GM12878 (cell line): ENCODE data around the gene SPI1. TPM values are rescaled to one million over a fixed set of nuclear protein-coding genes. Genes with fewer than 3 reads are reported as not detected.

Experiments
- ATAC-seq: fragments of 200-7000 bp; cut with Tn5 transposase; 3 replicates; pipeline ENCODE4 v1.9.1; 2020; ENCODE audit warnings: mild to moderate bottlenecking, moderate library complexity
- BruUV-seq: library from RNA; stranded (reverse); fragments of 400-500 nt; replicated peaks from 2 replicates; lab custom pipeline; 2021; lab: Mats Ljungman, UMichigan
- CTCF ChIA-PET: fragments of 300-600 bp; sonication (Branson Sonifier 250); formaldehyde crosslinking; extraction: SDS; loops from one replicate; lab custom pipeline; 2021; ENCODE audit warnings: inconsistent platforms; lab: Yijun Ruan, JAX
- POLR2A ChIA-PET: fragments of 350-600 bp; formaldehyde crosslinking; extraction: SDS; loops from one replicate; lab custom pipeline; 2021; ENCODE audit warnings: inconsistent platforms; lab: Charles Lee
- RAD21 ChIA-PET: fragments of 300-600 bp; sonication (Branson Sonifier 250); formaldehyde crosslinking; loops from one replicate; lab custom pipeline; 2023; ENCODE audit warnings: antibody characterized with exemption; ENCODE audit not compliant: unreplicated experiment; lab: Charles Lee
- SMC1A ChIA-PET: fragments of 300-600 bp; sonication (Branson Sonifier 250); formaldehyde crosslinking; loops from one replicate; lab custom pipeline; 2023; ENCODE audit not compliant: unreplicated experiment, uncharacterized antibody; lab: Charles Lee
- DNase-seq: peaks from one replicate; pipeline ENCODE4 v3.0.0-alpha.2; 2011; ENCODE audit warnings: low read depth, low spot score
- FAIRE-seq: peaks from 3 replicates; lab custom pipeline; 2011; peaks lifted over from hg19 to GRCh38; lab: Jason Lieb, UNC
- H2AFZ ChIP-seq: 2 replicates; pipeline ENCODE4 v1.6.0; 2011; ENCODE audit warnings: low read depth, low read length, control low read depth; ENCODE audit not compliant: control insufficient read depth
- H3K27ac ChIP-seq: 2 replicates; pipeline ENCODE4 v1.5.1; 2011; ENCODE audit warnings: control low read depth; ENCODE audit not compliant: control insufficient read depth, insufficient read depth
- H3K27me3 ChIP-seq, 2 experiments: replicated peaks in 1 of 2; 2 replicates each; pipeline versions ENCODE4 v1.6.0 to v1.6.1; 2011; ENCODE audit warnings: low read length in 1 of 2; ENCODE audit not compliant: control insufficient read depth in 2 of 2, insufficient read depth in 2 of 2
- H3K36me3 ChIP-seq, 2 experiments: 2 replicates each; pipeline ENCODE4 v1.5.1; 2011; ENCODE audit warnings: low read length in 1 of 2; ENCODE audit not compliant: control insufficient read depth in 2 of 2, insufficient read depth in 2 of 2
- H3K4me1 ChIP-seq: 2 replicates; pipeline ENCODE4 v1.6.1; 2011; ENCODE audit warnings: mild to moderate bottlenecking, low read length, moderate library complexity, mixed read lengths; ENCODE audit not compliant: control insufficient read depth, insufficient read depth
- H3K4me2 ChIP-seq: 2 replicates; pipeline ENCODE4 v1.6.0; 2011; ENCODE audit warnings: control low read depth; ENCODE audit not compliant: control insufficient read depth, insufficient read depth
- H3K4me3 ChIP-seq: fragments of 200-600 bp; sonication (generic); 2 replicates; pipeline ENCODE4 v1.5.1; 2016
- H3K79me2 ChIP-seq: 2 replicates; pipeline ENCODE4 v1.6.0; 2011; ENCODE audit warnings: low read length; ENCODE audit not compliant: control insufficient read depth, insufficient read depth
- H3K9ac ChIP-seq: 2 replicates; pipeline ENCODE4 v1.8.0; 2011; ENCODE audit warnings: low read length, control low read depth, mixed read lengths; ENCODE audit not compliant: control insufficient read depth, insufficient read depth
- H3K9me3 ChIP-seq: replicated peaks from 3 replicates; pipeline ENCODE4 v1.5.1; 2011; ENCODE audit warnings: mild to moderate bottlenecking, low read length; ENCODE audit not compliant: control insufficient read depth, insufficient read depth
- H4K20me1 ChIP-seq: 2 replicates; pipeline ENCODE4 v1.6.0; 2011; ENCODE audit not compliant: control insufficient read depth, insufficient read depth
- ATF2 ChIP-seq: IDR thresholded peaks from 2 replicates; pipeline ENCODE4 v1.6.1; 2012; ENCODE audit warnings: low read length, inconsistent platforms
- BCL3 ChIP-seq: IDR thresholded peaks from 2 replicates; pipeline ENCODE4 v1.6.1; 2011; ENCODE audit warnings: borderline replicate concordance, low read depth, mild to moderate bottlenecking, moderate library complexity, low read length; ENCODE audit not compliant: insufficient read depth, poor library complexity, severe bottlenecking
- BMI1 ChIP-seq: fragments of 450-650 bp; IDR thresholded peaks from 2 replicates; pipeline ENCODE4 v1.6.1; 2016; ENCODE audit warnings: mild to moderate bottlenecking, moderate library complexity, borderline replicate concordance
- POU2F2 ChIP-seq: IDR thresholded peaks from 3 replicates; pipeline ENCODE4 v1.6.1; 2011; ENCODE audit warnings: low read depth, mild to moderate bottlenecking, low read length, borderline replicate concordance
- TBL1XR1 ChIP-seq: IDR thresholded peaks from 2 replicates; pipeline ENCODE4 v1.6.1; 2012; ENCODE audit warnings: low read depth, low read length, improper control_type of control experiment
- ZBTB33 ChIP-seq: fragments of 450-650 bp; IDR thresholded peaks from 2 replicates; pipeline ENCODE4 v1.6.1; 2017; ENCODE audit warnings: mild to moderate bottlenecking
- ZNF217 ChIP-seq: fragments of 450-650 bp; IDR thresholded peaks from 2 replicates; pipeline ENCODE4 v1.6.1; 2017; ENCODE audit warnings: antibody characterized with exemption, mild to moderate bottlenecking
- WGBS: methylation state at CpG from one replicate; pipeline ENCODE4 v1.1.6; 2016; ENCODE audit warnings: low lambda C conversion rate; ENCODE audit not compliant: insufficient replicate concordance, insufficient coverage; ENCODE audit errors: missing lambda C conversion rate; 5-methylcytosine and 5-hydroxymethylcytosine counted together
- in situ Hi-C: fragments of 300-500 bp; cut with MboI; formaldehyde crosslinking; loops from 9 replicates; pipeline ENCODE4 v1.14.3; 2018; ENCODE audit warnings: mixed read lengths
- intact Hi-C: fragments of 100-400 bp; cut with micrococcal nuclease; formaldehyde crosslinking; loops from one replicate; pipeline ENCODE4 v1.14.2; 2022; ENCODE audit not compliant: unreplicated experiment
- polyA plus RNA-seq, 11 experiments: library from polyadenylated mRNA; depleted of rRNA in 4 of 11; unstranded in 6 of 11; stranded (reverse) in 5 of 11; fragments of >200 nt; fragmentation: Nextera tagmentation in 4 of 11; fragmentation: Illumina TruSeq in 1 of 11; extraction: Ambion mirVana in 4 of 11; extraction: Trizol in 1 of 11; gene quantifications; 1 replicate in 1 of 11; 2 replicates in 10 of 11; pipeline versions ENCODE4 v1.2.1 to v1.2.3, GENCODE V29; 2011 to 2016; ENCODE audit warnings: inconsistent platforms in 2 of 11, missing spikeins in 2 of 11, low read depth in 1 of 11
- total RNA-seq, 4 experiments: library from RNA; depleted of rRNA in 3 of 4; stranded (reverse); fragments of >200 nt in 3 of 4; fragmentation: Illumina TruSeq in 1 of 4; extraction: Trizol in 1 of 4; gene quantifications; 2 replicates each; pipeline versions ENCODE4 v1.2.1 to v1.2.3, GENCODE V29; 2013 to 2021

SPI1 gene
- total and polyA plus RNA-seq, 10 of the 15 experiments (the other 5 are each of a cell fraction or from before 2014, with no cell fraction given) = 0.05 to 31.1 (median 9.7) TPM

GRCh38 chr11:47390422-47390760, 12.0 kb upstream of the SPI1 start:
- H3K36me3 ChIP-seq = no peaks in the 10 kb centered on the region; a peak in 1 of 4 replicates
- no peaks in the 10 kb centered on the region; the same call in 1 of the 2 replicates for H3K79me2 ChIP-seq
- SMC1A ChIA-PET = interaction anchor here (0.7 to 5.0 kb wide), 4 partner anchors 10 to 18 kb away, joined by 3 to 36 read pairs (median 8); partner anchors contain the start of gene SPI1
- RAD21 ChIA-PET = interaction anchor here (1.1 to 3.7 kb wide), 5 partner anchors 9 to 19 kb away, joined by 3 to 21 read pairs (median 15); partner anchors contain the start of gene SPI1
- in situ Hi-C loops = no loop called here
- POLR2A ChIA-PET = interaction anchor here (1.3 to 8.5 kb wide), 5 partner anchors 9 to 176 kb away, joined by 4 to 94 read pairs (median 15); partner anchors contain the start of genes SLC39A13 and SPI1
- H4K20me1 ChIP-seq = no peaks in the 10 kb centered on the region
- no peak overlapping the region for H2AFZ ChIP-seq
- H3K4me1 ChIP-seq = peaks cover 39% of the 10 kb centered on the region
- no peak for FAIRE-seq
- H3K9ac ChIP-seq = peak overlapping the region; percentile 62; the same call in 1 of the 2 replicates
- CTCF ChIA-PET = interaction anchor here (1.0 to 5.0 kb wide), 8 partner anchors 11 to 21 kb away, joined by 4 to 16 read pairs (median 6); partner anchors contain the start of gene SPI1
- TF ChIP-seq ZBTB33 (no peak), ATF2 (no peak), TBL1XR1 (no peak), BCL3 (no peak), ZNF217 (no peak), POU2F2 (no peak), BMI1 (no peak)
- TF ChIP-seq, all 136 proteins: peak for 0
- Histone ChIP-seq H3K4me2 (no peak overlapping the region), H3K27ac (peak overlapping the region; percentile 78; the same call in 1 of the 2 replicates), H3K9me3 (no peaks in the 10 kb centered on the region), H3K27me3 (no peaks in the 10 kb centered on the region), H3K4me3 (no peak overlapping the region)
- DNase-seq = no peak
- no TSS peak for BruUV-seq
- intact Hi-C loops = no loop called here
- no peak for ATAC-seq
- 88% methylated on average over 6 of the region's 6 CpGs for WGBS
